Measurements from ENCODE around the gene ATP6V0E2. TPM values are rescaled to one million over a fixed set of nuclear protein-coding genes. Genes with fewer than 3 reads are reported as not detected.

ATP6V0E2 gene
- total and polyA plus RNA-seq, 9 donors = 10.0 to 19.6 (median 12.5) TPM

- H3K36me3 ChIP-seq = no peaks in the 10 kb centered on the region
- intact Hi-C loops (cut with DNase I) = no loop called here
- 93 to 97% (median 94%) methylated on average over 3 of the region's 3 CpGs for WGBS, 3 donors
- no peak for DNase-seq
- H3K4me3 ChIP-seq = no peak overlapping the region
- no peak for TF ChIP-seq EP300 (IDR thresholded peaks at IDR 0.05)
- no peak for TF ChIP-seq POLR2A (IDR thresholded peaks at IDR 0.05)
- no peak for TF ChIP-seq CTCF (IDR thresholded peaks at IDR 0.05)
- H3K4me1 ChIP-seq (ENCODE audit: insufficient read depth) = no peaks in the 10 kb centered on the region
- no peaks in the 10 kb centered on the region for H3K27me3 ChIP-seq
- no peaks in the 10 kb centered on the region for H3K9me3 ChIP-seq
- H3K27ac ChIP-seq = no peak overlapping the region
Observed at GRCh38 chr7:149846436-149847046, 27.2 kb upstream of the ATP6V0E2 start.

GRCh38 chr7:149849174-149849573 lies 24.6 kb upstream of the ATP6V0E2 start:
- 88 to 94% (median 89%) methylated on average over 6 of the region's 6 CpGs for WGBS, 3 donors

GRCh38 chr7:149850007-149850594 lies 23.7 kb upstream of the ATP6V0E2 start:
- WGBS, 3 donors = 77 to 81% (median 77%) methylated on average over 16 of the region's 16 CpGs
- no peaks in the 10 kb centered on the region for H3K27me3 ChIP-seq
- H3K9me3 ChIP-seq = no peaks in the 10 kb centered on the region
- H3K36me3 ChIP-seq = no peaks in the 10 kb centered on the region
- intact Hi-C loops (cut with DNase I) = no loop called here
- H3K27ac ChIP-seq = no peak overlapping the region
- H3K4me3 ChIP-seq = no peak overlapping the region
- H3K4me1 ChIP-seq (ENCODE audit: insufficient read depth) = peaks cover 3% of the 10 kb centered on the region
- TF ChIP-seq CTCF (IDR thresholded peaks at IDR 0.05) = no peak
- no peak for TF ChIP-seq EP300 (IDR thresholded peaks at IDR 0.05)
- no peak for TF ChIP-seq POLR2A (IDR thresholded peaks at IDR 0.05)
- DNase-seq = no peak

More at GRCh38 chr7:149849174-149849573, 24.6 kb upstream of the ATP6V0E2 start:
- Histone ChIP-seq H3K4me3 (no peak overlapping the region), H3K36me3 (no peaks in the 10 kb centered on the region), H3K9me3 (no peaks in the 10 kb centered on the region), H3K27ac (no peak overlapping the region), H3K27me3 (no peaks in the 10 kb centered on the region), H3K4me1 (ENCODE audit: insufficient read depth) (no peaks in the 10 kb centered on the region)
- intact Hi-C loops (cut with DNase I) = no loop called here
- DNase-seq = no peak
- TF ChIP-seq POLR2A (IDR thresholded peaks at IDR 0.05) (no peak), EP300 (IDR thresholded peaks at IDR 0.05) (no peak), CTCF (IDR thresholded peaks at IDR 0.05) (no peak)

- Histone ChIP-seq H3K4me3 (no peak overlapping the region), H3K4me1 (ENCODE audit: insufficient read depth) (peaks cover 3% of the 10 kb centered on the region), H3K36me3 (no peaks in the 10 kb centered on the region), H3K27me3 (no peaks in the 10 kb centered on the region), H3K27ac (no peak overlapping the region), H3K9me3 (no peaks in the 10 kb centered on the region)
- DNase-seq = no peak
- TF ChIP-seq POLR2A (IDR thresholded peaks at IDR 0.05) (no peak), EP300 (IDR thresholded peaks at IDR 0.05) (no peak), CTCF (IDR thresholded peaks at IDR 0.05) (no peak)
- intact Hi-C loops (cut with DNase I) = no loop called here
- 68 to 88% (median 70%) methylated on average over 4 of the region's 4 CpGs for WGBS, 3 donors
Observed at GRCh38 chr7:149850716-149851115, 23.1 kb upstream of the ATP6V0E2 start.

All from ovary (tissue), 9 donors.